GM21825 (cell line): ENCODE results near the gene ANXA2.
"Not testable (repeated sequence)": the region's sequence is repeated elsewhere in the genome, so short reads cannot be mapped to it uniquely, and the experiment has no call there.

Experiments used
- ATAC-seq: cut with Tn5 transposase; IDR thresholded peaks from one replicate; pipeline ENCODE4 v1.9.1; 2021; ENCODE audit warnings: mild to moderate bottlenecking, moderate library complexity; ENCODE audit not compliant: unreplicated experiment

The ANXA2 gene

DNA sequence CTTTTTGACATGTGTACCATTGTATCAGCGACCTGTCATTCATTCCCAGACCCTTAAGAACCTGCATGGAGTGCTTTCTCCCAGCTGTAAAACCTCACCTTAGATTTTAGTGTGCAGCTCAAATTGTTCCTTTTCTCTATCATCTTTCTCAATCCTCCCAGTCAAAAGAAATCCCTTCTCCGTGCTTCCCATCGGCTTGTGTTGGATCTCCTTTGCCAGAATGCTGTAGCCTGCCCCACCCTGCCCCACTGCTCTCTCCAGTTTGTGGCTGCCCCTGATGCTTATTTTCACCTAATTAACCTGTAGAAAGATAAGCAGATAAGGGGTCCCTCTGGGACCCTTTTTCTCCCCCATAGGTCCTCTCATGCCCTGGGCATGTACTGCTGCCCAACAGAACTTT is 51.1 kb downstream of the ANXA2 start:
- ATAC-seq = no peak

DNA sequence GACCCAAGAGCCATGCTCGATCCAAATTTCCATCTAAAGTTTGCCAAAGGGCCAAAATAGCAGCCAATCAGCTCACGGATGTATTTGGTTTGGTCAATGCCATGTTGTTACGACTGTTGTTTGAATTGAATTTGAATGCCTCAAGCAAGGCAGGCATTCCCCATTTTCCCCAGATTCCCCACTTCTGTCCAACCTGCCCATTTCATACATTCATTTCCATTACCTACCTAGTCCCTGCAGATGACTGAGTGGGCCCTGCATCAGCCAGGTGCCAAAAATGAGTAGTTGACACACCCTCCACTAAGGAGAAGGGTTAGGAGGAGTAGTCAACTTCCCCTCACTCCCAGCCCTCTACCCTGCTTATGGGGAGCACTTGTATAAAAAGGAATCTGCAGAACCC is 51.7 kb downstream of the ANXA2 start:
- ATAC-seq = no peak

DNA sequence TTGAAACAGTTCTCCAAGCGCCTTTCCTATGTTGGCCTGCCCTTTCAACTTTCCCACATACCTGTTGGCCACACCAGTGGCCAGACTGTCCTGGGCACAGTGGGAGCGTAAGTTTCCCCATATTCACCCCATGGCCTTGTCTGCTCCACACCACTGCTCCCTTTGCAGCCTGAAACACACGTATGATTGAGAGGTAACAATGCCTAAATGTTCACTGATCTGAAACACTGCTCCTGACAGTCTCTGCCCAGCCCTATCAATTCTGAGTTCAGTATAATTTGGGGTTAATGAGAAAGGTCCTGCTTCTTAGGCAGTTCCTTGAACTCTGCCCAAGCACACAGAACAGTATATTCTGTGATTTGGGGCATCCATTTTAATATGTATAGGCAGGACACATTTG is 52.2 kb downstream of the ANXA2 start:
- ATAC-seq = no peak

DNA sequence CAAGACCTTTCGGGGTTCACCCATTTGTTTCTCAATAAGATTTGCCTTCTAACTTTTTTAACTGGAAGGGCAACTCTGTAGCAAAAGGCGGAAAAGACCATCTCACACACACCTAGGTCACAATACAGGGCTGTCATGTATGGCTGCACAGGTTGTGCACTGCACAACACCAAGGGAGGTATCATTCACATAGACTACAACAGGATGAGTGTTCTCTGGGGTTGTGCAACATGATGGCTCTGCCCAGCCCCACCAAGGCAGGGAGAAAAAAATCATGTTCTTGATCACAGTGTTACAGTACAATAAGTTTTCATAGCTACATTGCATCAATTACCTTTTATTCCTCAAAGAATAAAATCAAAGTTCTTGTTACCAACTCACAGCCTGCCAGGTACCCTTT is 52.8 kb downstream of the ANXA2 start:
- no peak for ATAC-seq

DNA sequence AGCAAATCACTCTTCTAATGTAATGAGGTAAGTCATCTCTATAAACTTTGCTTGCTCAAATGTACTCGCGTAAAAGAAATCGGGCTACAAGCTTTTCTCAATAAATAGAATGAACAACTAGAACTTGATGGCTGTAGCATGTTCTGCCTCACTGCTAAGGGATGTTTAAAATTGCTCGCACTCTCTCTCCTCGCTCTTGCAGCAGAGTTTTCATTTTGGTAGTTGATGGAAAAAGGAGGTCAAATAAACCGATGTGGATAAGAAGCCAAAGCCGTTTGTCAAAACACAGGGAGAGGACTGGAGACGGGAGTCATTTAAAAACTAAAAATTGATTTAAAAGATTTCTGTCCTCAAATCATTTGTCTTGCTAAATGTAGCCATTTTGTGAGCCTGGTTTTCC is 53.3 kb downstream of the ANXA2 start:
- ATAC-seq = no peak

DNA sequence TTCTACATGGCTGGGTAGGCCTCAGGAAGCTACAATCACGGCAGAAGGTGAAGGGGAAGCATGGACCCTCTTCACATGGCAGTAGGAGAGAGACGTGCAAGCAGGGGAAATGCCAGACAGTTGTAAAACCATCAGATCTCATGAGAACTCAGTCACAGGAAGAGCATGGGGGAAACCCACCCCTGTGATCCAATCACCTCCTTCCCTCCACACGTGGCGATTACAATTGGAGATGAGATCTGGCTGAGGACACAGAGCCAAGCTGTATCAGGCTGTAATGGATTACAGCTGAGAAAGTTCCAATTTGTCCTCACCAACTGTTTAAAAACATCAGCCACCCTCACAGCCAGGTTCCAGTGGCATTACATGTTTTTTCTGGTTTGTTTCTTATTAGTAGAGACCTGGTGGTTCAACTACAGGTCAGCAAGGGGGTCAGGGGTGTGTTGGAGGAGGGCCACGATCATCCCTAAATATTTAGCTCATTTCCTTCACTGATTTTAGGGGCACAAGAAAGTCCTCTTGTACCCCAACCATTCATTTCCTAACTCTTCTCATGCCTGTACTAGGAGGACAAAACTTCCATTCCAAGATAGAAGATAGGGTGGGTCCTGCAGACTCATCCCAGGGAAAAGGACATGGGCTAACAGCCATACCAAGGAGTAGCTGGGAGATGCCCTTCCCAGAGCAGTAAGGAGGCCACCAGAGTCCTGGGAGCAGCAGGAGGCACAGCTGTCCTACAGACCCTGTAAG is 54.4 kb downstream of the ANXA2 start:
- no peak for ATAC-seq

DNA sequence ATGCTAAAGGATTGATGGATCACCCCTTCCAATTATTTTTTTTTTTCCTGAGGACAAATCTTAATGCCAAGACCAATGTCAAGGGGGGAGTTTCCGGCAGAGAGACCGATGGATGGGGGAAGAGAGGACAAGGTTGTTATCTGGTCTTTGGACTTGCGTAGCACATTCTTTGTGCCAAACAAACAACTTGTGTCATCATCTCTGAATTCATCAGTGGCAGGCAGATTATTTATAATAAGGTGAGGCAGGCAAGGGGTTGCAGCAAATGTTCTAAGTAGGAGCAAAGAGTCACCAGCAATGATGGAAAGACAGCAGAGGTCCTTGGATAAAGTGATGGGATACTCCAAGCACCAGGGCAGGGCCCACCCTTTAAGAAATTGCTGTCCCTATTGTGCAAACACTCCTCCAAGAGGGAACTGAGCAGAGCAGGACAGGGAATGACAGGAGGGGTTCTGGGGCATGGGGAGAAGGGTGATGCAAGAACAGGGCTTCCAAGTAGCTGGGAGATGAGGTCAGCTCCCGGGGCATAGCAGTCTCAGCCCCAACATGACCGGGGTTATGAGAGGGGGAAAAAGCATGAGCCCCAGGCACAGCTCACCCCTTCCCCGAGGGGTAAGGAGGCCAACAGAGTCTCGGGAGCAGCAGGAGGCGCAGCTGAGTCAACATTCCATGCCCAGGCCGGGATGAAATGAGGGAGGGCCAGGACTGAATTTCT is 57.4 kb downstream of the ANXA2 start:
- ATAC-seq = no peak

DNA sequence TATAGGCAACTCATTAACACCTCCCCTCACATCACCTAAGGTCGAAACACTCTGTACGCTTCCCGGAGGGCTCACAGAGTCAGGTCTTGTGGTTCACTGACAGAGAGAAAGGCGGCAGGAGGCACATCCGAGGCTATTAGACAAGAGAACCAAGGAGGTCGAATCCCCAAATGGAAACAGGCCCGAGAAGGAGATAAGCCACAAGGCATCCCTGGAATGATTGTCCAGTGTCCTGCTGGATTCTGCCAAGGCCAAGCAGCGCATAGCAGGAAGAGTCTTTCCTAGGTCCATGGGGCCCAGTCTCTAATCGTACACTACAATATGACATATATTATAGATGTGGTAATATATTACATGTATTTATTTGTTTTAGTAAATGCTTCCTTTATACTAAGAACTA is 58.5 kb downstream of the ANXA2 start:
- ATAC-seq = no peak

DNA sequence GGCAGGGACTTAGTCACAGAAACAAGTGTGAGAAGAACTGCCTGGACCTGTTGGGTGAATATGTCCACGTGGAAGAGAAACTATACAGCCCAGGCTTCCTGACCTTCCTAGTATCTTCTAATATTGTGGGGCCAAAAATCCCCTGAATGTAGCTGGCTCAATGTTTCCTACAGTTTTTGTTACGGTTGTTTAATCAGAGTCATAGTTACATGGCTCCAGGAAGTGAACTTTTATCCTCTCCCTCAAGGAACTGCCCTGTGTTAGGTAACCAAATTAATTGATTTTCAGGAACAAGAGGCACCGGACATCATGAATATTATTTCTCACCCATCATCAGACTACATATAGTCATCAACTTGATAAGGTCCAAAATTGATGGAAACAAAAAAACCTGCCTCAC is 59.0 kb downstream of the ANXA2 start:
- ATAC-seq = no peak

DNA sequence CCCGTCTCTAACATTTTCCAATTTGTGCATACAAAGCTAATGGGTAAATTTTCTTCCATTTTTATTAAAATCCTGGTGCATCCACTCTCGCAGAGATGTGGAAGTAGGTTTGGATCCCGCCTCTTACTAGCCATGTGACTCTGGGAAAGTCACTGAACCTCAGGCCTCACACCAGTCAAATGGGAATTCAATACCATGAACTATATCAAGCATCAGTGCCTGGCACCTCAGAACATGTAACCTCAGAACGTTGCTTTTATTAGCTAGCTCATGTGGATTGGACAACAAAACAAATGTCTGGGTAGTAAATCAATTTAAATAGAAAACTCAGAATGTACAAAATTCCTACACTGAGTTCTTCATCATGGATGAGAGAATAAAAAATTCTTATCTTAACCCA is 60.7 kb downstream of the ANXA2 start:
- no peak for ATAC-seq

DNA sequence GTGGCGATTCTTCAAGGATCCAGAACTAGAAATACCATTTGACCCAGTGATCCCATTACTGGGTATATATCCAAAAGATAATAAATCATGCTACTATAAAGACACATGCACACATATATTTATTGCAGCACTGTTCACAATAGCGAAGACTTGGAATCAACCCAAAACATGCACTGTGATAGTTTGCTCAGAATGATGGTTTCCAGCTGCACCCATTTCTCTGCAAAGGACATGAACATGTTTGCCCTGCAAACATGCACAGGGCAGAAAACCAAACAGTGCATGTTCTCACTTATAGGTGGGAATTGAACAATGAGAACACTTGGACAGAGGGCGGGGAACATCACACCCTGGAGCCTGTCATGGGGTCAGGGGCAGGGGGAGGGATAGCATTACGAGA is 62.5 kb downstream of the ANXA2 start:
- not testable (repeated sequence) for ATAC-seq

DNA sequence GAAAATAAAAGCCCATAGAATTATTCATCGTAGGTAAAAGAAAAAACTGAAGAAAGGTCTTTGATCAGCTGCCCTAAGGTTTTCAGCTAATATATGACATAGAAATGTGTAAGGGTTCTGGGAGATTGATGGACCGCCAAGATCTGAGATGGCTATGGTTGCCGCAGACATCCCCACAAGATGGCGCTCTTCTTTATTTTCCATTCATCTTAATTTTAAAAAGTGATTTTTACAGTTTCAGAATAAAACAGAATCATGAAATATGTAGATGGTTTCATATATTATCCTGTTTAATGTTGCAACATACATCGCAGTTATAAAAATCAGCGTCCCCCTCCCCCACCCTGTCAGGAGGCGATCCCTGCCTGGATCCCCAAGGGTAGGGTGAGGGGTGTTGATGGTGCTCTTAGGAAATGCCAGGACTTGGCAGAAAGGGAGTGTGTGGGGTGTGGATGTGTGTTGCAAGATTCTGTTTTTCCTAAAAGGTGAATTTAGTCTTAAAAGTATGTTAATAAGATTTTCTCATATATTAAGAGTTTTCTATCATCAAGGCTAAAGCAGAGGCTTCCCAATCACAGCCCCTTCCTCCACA is 68.8 kb downstream of the ANXA2 start:
- no peak for ATAC-seq

DNA sequence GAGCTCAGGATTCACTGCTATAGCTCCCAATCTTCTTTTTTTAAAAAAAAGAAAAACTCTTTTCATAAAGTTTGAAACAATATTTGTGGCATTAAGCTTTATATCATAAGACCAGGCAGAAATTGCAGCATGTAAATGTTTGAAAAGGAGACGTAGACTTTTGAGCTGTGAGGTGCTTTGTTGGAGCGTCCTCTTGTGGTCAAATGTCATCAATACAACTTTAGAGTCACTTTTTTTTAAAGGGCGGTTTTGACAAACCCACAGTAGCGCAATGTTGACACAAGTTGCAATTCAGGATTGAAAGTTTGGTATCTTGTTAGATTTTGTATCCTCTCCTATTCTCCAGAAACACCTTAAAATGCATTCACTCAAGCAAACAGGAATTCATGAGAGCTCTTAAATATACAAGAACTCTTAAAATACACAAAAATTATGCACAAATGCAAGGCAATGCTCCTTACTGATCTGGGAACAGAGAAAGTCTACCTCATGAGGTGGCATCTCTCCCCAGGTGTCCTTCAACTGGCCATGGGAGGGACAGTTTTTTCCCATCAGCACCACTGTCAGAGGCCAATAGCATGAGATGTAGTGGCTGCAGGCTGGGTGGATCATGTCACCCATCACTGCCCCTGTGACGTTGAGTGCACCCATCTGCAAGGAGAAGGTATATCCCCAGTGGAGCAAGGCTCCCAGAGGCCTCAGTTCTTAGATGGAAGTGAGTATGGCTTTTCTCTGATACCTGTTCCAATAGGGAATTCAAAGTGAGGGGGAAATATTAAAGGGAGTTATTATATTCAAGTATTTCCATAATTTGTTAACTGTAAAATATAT is 70.7 kb downstream of the ANXA2 start:
- no peak for ATAC-seq

DNA sequence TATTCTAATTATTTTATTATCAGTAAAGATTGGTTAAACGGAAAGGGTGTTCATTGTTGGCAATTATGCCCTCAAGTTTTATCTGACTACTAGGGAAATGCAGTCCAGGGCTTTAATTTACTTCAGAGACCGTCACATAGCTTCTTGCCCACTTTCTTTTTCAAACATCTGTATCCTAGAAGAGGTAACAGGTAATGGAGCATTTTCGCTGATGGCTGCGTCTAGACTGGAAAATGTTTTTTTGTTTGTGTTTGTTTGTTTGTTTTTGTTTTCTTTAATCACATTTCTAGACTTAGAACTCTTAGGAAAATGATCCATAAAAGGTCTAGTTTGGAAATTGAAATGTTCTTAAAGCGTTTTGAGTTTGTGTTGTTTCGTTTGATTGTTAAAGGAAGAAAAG is 71.4 kb downstream of the ANXA2 start:
- ATAC-seq = no peak

DNA sequence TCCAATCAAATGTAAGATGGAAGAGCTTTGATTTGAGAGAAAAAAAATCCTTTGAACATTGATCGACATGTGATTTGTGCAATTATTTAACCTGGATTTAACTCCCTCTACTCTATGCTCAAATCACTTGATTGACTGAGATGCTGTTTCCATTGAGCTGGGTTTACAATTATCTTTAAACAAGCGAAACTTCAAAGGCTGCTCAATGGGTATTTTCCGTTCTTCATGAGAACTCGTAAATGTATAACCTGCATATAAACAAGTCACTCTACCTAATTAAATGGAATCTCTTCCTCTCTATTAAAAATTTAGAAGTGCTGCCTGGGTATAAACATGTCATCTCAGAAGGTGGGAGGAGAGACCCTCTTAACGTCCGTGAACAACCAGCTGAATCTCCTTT is 71.9 kb downstream of the ANXA2 start:
- ATAC-seq = no peak

DNA sequence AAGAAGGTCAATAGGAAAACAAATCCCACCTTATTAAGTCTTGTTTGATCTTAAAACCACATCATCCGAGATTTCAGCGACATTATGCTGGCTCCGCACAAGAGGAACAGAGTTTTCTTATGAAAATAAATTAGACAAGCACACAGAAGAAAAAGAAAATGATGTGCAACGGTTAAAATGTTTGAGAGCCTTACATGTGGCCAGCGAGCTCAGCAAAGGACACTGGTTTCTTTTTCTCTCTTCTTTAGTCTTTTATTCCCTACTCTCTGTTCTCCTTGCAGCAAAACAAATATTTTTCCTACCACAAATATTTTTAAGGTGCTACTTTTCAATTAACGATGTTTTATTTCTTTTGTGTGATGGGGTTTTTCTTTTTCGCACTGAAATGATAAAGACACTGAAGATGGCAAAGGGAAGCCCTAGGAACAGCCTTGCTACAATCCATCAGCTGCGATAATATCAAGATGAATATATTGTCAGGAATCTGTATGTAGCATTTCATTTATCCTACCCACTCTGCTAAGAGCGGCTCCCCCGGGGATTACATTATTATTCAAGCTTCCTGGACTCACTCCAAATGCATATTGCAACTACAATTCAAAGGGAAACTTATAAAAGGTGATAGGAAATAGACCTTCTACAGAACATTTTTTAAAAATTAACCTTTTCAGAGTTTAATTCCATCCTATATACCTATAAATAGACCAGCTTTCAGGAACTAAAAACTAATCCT is 72.9 kb downstream of the ANXA2 start:
- no peak for ATAC-seq

DNA sequence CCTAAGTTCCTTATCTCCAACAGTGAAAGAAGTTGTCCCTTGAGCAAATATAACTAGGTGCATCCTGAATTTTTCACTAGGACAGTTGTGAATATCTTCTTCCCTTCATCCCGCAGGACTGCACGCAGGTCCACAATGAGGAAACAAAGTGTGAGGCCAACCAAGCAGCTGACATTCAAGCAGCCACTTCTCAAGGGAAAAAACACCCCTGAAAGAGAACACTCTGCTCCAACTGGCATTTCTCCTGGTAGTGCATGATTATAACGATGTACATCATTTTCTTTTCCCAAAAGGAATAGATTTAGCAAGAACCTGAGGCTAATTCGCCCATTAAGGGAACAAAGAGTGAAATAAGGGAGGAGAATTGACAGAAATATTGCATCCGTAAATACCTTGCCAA is 74.5 kb downstream of the ANXA2 start:
- ATAC-seq = no peak

DNA sequence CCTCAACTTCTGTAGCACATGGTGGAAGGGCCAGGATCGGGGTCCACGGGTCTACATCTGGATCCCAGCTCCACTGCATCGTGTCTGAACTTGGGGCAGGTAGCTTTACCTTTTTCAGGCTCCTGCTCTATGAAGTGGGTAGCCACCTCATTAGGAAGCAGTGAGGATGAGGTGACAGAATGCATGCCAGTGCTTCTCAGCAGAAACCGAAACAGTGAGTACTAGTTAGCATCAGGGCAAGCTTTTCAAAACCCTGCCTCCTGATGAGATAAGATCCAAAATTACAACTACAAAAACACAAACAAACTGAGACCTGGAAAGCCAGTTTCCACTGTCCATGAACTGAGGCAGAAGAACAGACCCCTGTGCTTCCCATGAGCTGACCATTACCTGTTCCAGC is 77.4 kb downstream of the ANXA2 start:
- ATAC-seq = no peak

DNA sequence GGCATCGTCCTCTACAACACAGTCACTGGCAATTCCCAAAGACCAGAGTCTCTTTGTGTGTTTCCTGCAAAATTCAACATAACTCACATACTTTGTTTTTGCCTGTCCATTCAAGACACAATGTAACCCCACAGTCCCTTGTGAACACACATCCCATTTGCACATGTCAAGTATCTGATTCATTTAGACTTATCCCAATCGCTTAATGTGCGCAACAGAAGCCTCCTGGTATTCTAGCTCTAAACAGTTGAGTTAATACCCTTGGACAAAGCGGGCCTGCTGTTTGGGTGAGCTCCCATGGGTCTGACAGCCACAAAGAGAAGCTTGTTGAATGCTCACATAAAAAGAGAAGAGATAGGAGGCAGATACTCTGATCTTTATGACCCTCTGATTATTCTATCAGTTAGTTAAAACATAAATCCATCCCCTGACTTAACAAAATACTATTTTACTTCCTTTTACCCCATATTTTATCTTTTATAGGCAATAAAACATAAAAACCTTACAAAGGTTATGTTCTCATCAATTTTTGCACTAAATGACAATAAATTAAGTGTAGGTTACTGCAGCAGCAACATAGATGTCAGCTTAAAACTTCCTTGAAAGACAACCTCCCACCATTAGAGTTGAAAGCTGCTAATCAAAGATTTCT is 79.4 kb downstream of the ANXA2 start:
- ATAC-seq = no peak

DNA sequence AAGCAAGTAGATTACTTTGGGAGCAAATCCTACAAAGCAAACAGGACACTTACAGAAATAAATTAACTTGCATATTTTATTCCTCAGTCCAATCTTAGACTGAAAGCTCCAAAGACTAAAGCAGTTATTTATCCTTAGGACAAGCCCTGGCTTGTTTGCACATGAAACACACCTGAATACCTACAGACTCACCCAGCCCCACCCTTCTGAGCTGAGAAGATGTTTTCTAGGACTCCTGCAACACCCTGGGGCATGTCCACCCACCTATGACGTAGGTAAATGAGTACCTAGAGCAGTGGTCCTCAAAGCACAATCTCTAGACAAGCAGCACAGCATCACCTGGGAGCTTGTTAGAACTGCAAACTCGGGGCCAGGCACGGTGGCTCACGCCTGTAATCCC is 80.8 kb downstream of the ANXA2 start:
- no peak for ATAC-seq
